HG02885 (cell line): Measurements from ENCODE around the gene TXNDC15.
"Not testable (repeated sequence)": the region's sequence is repeated elsewhere in the genome, so short reads cannot be mapped to it uniquely, and the experiment has no call there.

Experiments used
- ATAC-seq: cut with Tn5 transposase; IDR thresholded peaks from one replicate; pipeline ENCODE4 v1.9.1; 2021; ENCODE audit warnings: mild to moderate bottlenecking; ENCODE audit not compliant: unreplicated experiment, poor library complexity

The TXNDC15 gene

GRCh38 chr5:134873987-134874830 lies at the start of gene TXNDC15:
Gene TXNDC15 (plus strand): TSS chr5:134874371. CDS start chr5:134874428, 57 bp downstream.
- peak; percentile 81 for ATAC-seq

DNA sequence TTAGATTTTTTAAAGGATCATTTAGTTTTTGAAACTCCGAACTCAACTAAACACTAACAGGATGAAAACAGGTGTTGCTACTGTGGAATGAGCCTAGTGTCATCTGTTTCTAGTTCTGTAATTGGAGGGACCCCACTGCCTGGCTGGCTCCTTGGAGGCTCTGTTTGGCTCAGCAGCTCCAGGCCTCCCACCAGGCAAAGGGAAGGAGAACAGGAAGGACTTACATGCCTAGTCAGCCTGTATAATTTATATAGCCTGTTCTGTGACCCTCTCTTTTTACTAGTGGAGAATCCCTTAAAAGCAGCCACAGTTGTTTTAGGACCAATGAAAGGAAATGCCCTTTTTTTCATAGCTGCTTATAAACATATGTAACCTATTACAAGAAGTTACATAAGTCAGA lies 49.5 kb upstream of the TXNDC15 start:
- ATAC-seq: no peak

- ATAC-seq: no peak
These were observed 49.0 kb upstream of the TXNDC15 start for GRCh38 chr5:134825212-134825611.

DNA sequence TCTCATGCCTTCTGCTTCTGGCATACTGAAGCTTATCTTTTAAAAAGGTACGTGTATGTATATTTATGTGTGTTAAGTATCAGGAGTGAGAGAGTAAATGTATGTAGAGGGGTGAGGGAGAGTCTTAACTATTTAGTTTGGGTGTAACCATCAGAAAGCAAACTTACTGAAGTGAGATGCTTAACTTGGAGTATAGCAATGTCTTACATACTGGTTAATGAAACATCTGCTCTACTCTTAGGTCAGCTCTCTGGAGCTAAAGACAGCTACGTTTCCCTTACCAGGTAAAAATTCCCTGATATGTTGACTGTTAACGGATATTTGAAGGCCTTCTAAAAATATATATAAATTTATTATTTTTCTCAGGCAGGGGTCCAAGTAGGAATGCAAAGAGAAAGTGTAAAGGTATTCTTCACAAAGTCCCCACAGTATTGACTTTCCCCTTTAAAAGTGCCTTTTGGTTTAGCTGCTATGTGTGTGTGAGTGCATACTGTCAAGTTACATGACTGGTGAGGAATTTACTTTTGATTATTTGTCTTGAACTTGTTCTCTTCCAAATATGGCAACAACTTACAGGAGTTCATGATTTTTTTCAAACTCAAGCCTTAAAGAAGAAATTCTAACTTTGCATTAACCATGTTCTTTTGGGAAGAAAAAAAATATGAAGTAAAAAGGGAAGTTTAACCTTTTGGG lies 40.7 kb upstream of the TXNDC15 start:
- no peak for ATAC-seq

GRCh38 chr5:134835623-134836022 lies 38.5 kb upstream of the TXNDC15 start:
- ATAC-seq: no peak

DNA sequence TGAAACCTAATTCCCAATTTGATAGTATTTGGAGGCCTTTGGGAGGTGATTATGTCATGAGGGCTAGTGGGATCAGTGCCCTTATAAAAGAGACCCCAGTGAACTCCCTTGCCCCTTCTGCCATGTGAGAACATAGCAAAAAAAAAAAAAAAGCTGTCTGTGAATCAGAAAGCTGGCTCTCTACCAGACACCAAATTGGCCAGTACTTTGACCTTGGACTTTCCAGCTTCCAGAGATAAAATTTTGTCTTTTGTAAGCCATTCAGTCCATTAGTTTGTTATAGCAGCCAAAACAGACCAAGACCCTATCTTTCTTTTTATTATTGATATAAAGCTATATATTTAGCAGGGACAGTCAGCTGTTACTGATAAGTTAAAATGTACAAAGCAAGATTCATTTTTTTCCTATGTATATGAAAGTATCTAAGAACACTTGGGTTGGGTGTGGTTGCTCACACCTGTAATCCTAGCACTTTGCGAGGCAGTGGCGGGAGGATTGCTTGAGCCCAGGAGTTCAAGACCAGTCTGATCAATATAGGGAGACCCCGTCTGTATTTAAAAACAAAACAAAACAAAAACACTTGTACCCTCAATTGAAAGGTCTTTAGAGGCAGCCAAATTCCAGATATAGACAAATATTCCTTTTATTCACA lies 36.5 kb upstream of the TXNDC15 start:
- ATAC-seq: no peak

GRCh38 chr5:134838361-134838760 lies 35.8 kb upstream of the TXNDC15 start:
- not testable (repeated sequence) for ATAC-seq

GRCh38 chr5:134840811-134841210 lies 33.4 kb upstream of the TXNDC15 start:
- ATAC-seq: no peak

- ATAC-seq: no peak
These were observed 29.9 kb upstream of the TXNDC15 start for GRCh38 chr5:134844252-134844651.

DNA sequence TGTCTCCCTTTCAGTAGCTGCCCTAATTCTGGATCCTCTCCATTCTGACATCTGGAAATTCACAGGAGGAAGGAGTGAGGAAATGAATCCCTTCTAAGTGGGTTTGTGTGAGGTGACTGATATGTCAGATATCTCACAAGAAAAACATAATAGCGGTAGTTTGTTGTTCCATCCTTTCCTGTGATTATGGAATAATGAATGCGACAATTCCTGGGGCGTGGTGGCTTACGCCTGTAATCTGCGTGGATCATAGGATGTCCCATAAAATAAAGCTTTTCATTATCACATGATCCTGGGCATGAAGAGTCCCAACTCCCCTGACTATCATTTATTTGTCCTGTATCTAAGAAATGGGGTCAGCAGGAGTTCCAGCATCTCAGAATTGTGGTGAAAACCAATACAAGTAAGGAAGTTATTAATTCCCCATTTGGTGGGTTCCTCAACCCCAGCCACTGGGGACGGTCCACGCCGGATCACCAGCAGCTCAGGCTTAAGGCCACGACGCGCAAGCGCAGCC lies 28.8 kb upstream of the TXNDC15 start:
- ATAC-seq: no peak

- ATAC-seq: peak; percentile 93
These were observed 28.1 kb upstream of the TXNDC15 start, which contains the start of gene C5orf24 for GRCh38 chr5:134845852-134846640. Gene C5orf24 (plus strand): TSS chr5:134845968. CDS start chr5:134854901, 8,933 bp downstream.

GRCh38 chr5:134846641-134846960 lies 27.6 kb upstream of the TXNDC15 start:
- ATAC-seq: no peak

- ATAC-seq: not testable (repeated sequence)
These were observed 24.7 kb upstream of the TXNDC15 start for GRCh38 chr5:134849434-134849933.

DNA sequence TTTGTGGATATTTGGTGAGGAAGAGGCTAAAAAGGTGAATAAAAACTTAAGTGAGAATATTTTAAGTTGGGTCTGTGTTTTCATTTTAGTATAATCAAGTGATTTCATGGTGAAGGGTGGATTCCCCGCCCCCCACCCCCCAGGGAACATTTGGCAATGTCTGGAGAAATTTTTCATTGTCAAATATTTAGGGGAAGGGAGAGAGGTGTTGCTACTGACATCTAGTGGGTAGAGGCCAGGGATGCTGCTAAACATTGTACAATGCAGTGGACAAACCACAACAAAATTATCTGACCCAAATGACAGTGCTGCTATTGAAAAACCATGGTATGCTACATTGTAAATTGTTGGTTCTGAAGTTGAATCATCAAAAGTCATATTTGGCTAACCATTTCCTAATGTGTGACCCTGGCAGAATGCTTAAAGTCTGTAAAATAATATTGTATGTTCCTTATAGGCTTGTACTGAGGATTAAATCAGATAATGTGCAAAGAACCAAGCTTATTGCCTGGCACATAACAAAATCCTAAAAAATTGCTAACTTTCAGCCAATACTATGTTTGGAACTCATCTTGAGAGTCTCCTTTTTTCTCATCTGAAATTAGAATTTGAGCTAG lies 22.8 kb upstream of the TXNDC15 start:
- no peak for ATAC-seq

GRCh38 chr5:134856465-134856864 lies 17.7 kb upstream of the TXNDC15 start:
- ATAC-seq: not testable (repeated sequence)

DNA sequence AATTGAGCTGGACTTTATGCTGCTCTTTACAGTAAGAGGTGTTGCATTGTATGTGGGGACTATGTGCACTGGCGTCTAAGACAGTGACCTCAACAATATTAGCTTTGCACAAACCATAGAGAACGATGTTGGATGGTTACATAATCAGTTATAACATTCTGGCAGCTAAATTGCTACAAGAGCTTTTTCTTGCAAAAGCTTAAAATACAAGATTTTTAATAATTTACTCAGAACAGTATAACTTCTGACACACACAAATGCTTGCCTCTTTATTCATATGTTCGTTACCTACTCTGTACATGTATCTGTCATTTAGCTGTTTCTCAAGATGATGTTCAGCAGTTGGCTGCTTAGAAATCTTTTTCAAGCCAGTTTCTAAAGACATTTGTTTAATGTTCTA lies 16.8 kb upstream of the TXNDC15 start:
- no peak for ATAC-seq

GRCh38 chr5:134864707-134865106 lies 9.5 kb upstream of the TXNDC15 start:
- ATAC-seq: no peak

DNA sequence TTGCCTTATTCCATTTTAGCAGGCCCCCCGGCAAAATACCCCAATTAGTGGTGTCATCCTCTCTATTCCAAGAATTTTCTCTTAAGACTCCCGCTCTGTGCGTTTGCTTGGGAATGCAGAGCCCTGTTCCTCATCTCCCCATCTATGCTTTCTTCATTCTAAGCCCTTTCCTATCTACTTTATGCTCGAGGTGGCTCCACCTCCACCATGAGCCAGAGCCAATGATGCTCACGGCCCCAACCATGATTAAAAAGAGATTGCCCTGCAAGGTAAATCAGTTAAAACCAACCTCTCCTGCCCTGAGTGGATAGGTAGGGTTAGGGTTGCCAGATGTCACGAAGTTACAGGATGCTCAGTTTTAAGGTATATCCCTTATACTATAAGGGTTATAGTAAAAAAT lies 677 bp upstream of the TXNDC15 start:
- no peak for ATAC-seq

GRCh38 chr5:134874831-134875655 lies 872 bp downstream of the TXNDC15 start:
- ATAC-seq: peak; percentile 32
